Measurements from ENCODE around the gene RASSF3. TPM values are rescaled to one million over a fixed set of nuclear protein-coding genes. Genes with fewer than 3 reads are reported as not detected.
"Not testable (repeated sequence)": the region's sequence is repeated elsewhere in the genome, so short reads cannot be mapped to it uniquely, and the experiment has no call there.

RASSF3 gene
- total RNA-seq, 1 donor from 2014 or later: 90.6 TPM

DNA sequence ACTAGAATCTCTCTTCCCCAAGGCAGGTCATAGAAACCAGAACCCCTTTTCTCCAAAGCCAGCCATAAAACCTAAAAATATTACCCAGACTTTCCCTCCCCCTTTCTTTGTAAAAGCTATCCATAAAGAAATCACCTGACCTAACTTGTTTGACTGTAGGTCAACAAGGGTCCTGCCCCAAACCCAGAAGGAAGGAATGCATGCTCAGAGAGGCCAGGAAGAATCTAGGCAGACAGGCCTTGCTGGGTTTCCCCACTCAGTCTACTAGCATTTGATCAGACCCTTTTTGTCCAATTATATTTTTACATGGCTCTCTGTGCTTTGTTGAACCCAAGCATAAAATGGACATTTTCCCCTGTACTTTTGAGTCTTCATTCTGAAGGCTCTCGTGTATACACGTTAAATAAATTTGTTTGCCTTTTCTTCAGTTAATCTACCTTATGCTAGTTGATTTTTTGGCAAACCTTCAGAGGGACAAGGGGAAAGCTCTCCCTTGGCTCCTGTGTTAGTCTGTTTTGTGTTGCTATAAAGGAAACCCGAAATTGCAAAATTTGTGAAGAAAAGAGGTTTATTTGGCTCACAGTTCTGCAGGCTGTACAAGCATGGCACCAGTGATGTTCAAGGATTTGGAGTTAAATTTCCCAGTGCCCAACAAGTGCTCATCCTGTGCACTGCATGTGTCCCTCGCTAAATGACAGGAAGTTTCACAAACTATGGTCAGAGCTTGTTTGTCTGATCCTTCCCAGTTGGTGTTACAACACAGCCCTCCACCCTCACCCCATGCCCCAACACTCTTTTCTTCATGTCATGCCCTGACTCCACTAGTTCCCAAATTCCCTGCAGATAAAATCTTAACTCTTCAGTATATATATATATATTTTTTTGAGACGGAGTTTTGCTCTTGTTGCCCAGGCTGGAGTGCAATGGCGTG is 14.2 kb upstream of the RASSF3 start:
- DNase-seq (ENCODE audit: low spot score): no peak

DNA sequence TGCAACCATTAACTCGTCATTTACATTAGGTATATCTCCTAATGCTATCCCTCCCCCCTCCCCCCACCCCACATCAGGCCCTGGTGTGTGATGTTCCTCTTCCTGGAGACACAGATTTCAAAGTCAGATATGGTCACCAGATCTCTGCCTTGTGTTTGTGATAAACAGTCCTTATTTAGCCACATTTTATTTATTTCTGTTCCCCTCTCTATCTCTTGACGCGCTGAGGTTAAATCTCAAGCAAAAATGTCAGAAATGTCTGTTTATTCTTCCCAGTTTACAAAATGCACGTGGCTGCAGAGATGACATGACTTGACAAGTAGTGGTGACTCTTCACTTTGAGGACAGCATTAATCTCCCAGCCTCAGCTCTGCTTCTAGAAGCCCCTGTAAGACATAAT is 11.5 kb upstream of the RASSF3 start:
- no peak for DNase-seq (ENCODE audit: low spot score)

DNA sequence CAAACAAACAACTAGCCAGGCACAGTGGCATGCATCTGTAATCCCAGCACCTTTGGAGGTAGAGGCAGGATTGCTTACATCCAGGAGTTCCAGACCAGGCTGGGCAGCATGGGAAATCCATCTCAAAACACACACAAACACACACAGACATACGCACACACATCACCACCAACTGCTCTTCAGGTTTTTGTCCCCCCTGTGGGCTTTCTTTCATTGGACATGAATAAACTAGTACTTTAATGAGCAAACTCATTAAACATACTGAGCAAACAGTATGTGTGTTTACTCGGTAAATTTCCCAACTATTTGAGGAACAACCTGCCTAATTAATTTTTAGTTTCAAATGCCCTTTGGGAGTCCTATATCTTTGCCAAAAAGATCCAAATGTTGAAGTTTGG is 10.1 kb upstream of the RASSF3 start:
- no peak for DNase-seq (ENCODE audit: low spot score)

DNA sequence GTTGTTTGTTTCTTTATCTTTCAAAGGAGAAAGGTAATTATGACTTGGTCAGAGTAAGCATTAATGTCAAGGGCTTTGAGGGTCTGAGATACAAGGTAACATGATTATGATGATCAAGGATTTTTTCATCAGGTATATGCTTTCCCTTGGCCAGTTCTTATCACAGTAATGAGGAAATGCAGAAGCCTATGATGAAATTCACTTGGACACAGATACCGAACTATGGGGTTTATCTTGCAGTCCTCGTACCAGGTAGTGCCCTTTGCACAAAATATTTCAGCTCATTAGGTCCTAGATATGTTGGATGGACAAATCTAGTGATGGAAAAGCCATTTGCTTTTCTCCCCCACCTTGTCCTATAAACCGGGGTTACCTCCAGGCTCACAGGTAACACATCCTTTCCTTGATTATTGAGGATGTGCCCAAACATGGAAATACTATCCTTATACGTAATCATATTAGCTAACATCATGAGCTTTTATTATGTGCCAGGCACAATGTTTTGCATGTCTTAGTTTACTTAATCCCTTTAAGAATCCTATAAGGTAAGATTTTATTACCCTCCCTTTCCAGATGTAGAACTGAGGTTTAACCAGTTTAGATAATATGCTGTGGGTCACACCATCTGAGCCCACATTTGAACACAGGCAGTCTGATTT is 7.0 kb upstream of the RASSF3 start:
- DNase-seq (ENCODE audit: low spot score): no peak

DNA sequence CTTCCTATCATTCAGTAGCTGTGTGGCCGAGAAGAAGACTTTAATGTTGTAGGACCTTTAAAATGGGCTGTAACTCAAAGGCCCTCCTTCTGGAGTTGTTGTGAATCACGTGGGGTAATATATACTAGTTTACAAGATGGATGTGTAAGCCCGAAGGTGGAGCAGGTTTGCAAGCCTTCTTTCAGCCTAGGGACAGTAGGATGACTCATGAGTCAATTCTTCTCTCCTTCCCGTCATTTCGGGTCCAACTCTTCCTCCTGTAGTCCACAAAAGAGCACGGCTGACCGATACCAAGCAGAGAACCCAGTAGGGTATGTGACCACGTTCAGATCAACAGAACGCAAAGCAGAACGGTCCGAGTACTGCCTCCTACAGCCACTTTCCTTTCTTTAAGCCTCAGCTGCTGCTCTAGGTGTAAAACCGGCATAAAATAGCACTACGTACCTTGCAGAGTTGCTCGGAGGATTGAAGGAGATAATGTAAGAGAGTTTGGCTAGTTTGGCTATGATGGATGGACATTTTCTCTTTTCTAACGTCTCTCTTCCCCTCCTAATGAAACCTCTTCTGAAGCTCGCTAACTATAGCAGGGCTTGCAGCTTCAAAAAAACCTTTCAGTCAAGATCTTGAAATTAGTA is 1.3 kb upstream of the RASSF3 start:
- no peak for DNase-seq (ENCODE audit: low spot score)

DNA sequence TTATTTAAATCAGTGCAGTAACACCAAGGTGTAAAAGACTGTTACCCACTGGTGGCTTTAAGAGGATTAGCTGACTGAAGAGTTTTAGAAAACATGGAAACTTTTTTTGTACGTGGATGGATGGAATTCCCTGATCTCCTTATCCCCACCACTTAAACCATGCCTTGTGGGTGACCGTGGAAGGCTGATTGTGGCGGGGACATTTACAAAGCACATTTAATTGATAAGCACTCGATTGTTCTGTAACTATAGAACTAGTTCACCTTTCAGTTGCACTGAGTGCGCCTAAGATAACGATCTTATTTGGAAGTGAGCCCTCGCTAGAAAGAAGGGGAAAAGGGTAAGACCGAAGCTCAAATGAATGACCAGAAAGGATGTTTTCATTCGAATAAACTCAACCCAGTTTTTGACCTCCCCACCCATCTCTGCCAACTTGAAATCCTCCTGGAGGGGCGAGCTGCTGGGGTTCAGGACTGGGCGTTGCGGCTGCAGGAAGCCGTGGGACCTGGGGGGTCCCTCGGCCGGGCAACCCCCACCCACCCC is 688 bp upstream of the RASSF3 start:
- DNase-seq (ENCODE audit: low spot score): no peak

DNA sequence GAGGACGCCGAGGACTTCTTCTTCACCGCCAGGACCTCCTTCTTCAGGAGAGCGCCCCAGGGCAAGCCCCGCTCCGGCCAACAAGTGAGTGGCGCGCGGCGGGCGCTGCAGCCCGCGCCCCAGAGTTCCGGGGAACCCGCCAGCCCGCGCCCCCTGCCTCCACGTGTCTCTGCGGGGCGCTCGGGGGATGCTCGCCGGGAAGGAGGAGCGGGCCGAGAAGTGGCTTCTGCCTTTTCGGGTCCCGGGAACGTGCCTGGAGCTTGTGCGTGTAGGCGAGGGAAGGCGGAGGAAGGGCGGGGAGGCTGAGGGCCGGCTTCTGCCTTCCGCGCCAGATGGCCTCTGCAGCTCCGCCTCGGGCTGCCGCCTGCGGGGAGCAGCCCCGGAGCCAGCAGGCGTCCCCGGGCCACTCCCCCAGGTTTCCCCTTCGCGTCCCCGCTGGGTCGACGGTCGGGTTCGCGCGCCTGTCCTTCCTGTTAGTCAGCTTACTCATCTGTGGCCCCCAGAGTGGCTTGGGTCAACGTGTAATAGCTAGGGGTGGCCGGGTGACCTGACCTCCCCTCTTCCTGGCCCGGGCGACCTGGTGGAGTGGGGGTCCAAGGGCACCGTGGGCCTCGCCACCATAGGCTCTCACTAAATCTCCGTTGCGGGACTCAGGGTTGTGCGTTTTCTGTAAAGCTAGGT is 505 bp downstream of the RASSF3 start:
- peak; percentile 91 for DNase-seq (ENCODE audit: low spot score)

DNA sequence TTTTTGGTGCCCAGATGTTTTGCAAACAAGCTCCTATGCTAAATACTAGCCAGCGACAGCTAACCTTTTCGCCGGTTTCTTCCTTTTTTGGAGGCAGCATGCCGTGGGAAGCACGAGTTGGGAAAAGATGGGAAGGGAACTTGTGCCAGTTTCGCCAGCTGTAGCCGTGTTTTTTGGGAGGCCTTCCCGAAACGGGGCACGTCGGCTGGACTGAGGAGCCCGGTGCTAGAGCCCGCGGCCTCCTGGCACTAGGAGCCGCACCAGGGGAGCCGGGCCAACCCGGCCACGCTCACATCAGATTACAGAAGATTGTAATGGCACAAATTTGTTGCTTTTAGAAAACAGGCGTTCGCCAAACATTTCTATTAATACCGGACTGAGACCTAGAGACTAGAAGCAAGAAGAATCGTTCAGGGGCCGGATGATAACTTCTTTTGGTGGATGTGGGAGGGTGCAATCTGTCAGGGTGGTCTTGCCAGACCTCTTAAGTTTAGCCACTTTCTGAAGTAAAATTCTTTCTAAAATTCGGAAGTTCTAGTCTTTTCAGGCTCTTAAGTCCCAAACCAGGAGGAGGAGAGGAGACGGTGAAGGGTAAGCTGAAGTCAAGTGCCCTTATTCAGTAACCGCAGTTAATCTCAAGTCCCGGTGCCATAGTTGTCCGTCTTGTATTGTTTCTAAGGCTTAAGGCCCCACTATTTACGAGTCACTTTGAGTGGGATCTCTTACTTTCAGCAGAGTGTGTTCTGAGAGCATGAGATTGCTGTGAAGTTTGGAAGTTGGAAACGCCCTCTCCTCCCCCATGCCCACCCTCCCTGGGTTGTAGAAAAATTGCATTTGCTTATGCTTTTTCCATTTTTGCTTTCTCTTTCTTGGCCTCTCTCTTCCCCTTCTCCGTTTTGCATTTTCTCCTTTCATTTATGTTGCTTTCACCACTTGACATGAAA is 1.3 kb downstream of the RASSF3 start:
- no peak for DNase-seq (ENCODE audit: low spot score)

DNA sequence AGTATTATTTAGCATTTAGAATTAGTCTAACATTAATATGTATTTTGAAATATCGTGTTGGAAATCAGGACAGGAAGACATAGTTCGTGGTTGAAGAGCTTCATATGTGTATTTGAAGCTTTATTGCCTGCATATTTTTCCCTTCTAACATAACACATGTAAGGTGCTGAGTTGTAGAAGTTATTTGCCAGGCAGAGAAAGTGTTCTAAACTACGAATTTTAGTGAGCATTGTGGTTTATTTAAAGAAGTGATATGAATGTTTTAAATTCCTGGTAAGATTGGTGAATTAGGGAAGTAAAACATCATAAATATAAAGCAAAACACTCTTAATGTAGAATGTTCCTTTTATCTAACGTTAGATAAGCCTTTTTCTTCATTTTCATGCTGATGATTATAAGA is 2.5 kb downstream of the RASSF3 start:
- DNase-seq (ENCODE audit: low spot score): no peak

DNA sequence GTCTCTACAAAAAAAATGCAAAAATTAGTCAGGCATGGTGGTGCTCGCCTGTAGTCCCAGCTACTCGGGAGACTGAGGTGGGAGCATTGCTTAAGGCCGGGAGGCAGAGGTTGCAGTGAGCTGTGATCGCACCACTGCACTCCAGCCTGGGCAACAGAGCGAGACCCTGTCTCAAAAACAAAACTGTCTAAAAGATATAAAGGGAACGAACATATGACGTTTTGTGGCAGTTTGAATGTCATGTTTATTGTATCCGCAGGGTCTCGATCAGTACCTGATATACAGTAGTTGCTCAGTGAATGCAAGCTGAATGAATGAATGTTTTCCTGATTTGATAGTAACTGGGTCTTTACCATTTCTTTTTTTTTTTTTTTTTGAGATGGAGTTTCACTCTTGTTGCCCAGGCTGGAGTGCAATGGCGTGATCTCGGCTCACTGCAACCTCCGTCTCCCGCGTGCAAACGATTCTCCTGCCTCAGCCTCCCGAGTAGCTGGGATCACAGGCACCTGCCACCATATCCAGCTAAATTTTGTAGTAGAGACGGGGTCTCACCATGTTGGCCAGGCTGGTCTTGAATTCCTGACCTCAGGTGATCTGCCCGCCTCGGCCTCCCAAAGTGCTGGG is 3.6 kb downstream of the RASSF3 start:
- not testable (repeated sequence) for DNase-seq (ENCODE audit: low spot score)

DNA sequence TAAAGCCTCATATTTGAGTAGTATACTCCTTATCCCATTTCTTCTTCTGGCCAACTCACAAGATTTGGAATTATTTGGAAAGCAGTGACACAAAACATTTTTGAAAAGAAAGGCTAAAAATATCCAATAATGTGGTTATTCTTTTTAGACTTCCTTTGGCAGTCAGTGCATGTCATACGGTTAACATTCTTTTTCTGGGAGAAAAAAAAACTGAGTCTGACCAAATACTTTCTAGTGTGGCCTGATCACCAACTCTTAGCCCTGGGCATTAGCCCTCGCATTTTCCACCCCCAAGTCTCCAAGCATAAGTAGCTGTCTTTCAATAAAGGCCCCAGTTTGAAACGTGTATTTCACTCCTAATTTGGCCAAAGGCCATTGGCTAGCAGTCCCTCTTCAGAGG is 5.9 kb downstream of the RASSF3 start:
- DNase-seq (ENCODE audit: low spot score): no peak

DNA sequence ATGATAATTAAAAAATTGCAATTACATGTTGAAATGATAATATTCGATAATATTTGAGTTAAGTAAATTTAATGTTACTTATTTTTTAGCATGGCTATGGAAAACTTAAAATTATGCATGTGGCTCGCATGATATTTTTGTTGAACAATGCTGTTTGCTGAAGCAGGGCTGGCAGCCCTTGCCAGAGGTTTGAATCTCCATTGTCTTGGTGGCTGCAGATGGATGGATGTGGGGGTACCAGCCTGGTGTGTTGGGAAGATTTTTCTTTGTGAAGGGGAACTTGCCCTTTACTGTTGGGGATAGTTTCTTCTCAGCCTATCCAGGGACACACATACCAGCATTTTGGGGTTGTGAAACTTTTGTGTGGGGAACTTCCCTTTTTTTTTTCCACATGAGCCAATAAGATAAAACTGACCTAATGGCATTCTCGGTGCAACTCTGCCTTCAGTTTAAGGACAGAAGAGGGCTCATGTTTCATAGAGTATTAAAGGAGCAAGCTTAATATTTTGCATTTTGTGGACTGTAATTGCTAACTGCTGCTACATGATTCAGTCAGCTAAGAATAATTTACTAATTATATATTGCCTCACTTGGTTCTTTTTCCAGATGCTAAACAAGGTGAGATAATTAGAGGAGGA is 8.8 kb downstream of the RASSF3 start:
- DNase-seq (ENCODE audit: low spot score): no peak

DNA sequence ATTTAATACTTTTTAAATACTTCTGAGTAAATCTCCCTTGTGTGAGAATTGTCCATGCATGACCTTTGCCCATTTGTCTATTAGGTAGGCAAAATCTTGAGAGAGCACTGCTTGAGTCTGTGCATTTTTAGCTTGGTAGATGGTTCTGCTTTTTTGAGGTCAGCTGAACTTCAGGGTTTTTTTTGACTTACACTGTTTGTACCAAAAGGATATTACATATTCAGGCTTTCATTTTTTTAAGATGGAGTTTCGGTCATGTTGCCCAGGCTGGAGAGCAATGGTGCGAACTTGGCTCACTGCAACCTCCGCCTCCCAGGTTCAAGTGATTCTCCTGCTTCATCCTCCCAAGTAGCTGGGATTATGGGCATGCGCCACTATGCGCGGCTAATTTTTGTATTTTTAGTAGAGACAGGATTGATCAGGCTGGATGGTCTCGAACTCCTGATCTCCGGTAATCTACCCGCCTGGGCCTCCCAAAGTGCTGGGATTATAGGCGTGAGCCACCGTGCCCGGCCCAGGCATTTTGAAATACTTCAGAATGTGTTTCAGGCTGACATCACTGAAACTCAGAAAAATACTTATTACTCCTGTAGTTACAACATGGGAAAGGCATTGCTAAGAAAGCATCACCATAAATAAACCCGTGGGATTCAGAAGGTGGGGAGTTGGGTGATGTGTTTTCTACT is 11.1 kb downstream of the RASSF3 start:
- DNase-seq (ENCODE audit: low spot score): no peak

DNA sequence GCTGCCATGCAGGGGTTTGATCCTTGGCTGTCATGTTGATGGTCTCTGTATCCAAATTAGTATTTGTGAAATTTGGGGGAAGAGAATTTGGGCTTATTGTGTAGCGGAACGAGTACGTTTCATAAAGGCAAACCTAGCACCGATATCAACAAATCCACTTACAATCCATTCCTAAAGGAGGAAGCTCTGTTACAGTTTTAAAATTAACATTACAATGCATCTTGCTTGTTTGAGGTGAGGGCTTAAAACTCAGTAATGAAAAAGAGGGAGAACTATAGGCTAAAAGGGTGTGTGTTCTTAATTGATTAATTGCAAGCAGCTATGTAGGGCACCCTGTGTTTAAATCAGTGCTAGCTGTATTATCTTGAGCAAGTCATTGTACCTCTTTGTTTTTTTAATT is 13.7 kb downstream of the RASSF3 start:
- no peak for DNase-seq (ENCODE audit: low spot score)

DNA sequence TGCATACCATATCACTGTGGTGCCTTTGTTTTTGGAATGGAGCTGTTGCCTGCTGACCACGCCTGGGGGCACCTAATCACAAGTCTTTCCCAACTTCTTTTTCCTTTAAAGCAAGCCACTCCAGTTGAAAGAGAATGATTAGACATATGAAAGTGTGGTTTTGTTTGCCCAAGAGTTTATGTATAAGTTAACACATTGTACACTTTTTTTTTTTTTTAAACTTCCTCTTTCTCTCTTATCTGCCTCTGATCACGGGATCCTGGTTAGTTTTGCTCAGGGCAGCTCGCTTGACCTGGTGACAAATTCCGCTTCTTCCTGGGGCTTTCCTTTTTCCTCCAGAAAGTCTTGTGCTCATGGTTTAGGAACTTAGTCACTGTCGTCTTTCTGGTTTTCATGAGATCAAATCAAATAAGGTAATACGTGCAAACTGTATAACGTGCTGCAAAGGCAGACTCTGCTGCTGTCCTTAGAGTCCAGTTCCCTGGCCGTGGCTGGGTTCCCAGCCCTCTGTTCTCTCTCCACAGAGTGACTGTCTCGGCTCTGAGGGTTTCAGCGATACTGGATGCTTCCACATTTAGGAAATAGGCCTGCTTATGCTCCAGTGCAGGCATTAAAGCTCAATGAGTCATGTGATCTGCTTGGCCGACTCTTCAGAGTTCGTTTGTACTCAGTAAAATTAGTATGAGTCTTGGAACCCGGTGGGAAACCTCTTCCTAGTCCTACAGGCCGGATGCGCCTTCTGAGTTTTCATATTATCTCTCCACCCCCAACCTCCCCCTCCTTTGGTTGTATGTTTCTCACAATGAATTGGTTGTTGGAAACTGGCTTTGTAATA is 15.2 kb downstream of the RASSF3 start:
- DNase-seq (ENCODE audit: low spot score): no peak

DNA sequence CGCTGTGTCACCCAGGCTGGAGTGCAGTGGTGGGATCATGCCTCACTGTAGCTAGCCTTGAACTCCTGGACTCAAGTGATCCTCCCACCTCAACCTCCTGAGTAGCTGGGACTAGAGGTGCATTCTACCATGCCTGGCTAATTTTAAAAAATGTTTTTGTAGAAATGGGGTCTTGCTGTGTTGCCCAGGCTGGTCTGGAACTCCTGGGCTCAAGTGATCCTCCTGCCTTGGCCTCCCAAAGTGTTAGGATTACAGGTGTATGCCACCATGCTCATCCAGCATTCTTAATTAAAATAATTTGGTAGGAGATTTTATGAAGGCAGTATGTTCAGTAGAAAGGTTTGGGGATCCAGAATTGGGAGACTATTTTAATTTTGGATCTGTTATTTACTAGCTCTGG is 16.3 kb downstream of the RASSF3 start:
- DNase-seq (ENCODE audit: low spot score): not testable (repeated sequence)

DNA sequence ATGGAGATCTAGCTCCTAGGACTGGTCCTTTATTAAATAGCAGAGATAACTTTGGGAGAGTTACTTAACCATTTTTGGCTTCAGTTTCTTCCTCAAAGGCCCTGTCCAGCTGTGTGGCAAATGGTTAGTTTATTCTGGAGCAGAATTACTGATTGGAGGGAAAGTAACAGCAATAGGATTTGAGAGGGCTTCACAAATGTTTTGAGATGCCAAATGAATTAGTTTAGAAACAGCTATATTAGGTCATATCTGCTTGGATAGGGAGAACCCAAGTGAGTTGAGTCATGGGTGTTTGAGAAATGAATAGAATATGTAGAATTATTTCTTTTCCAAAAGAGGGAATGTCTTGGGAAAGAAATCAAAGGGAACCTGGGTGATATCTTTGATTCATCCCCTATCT is 17.5 kb downstream of the RASSF3 start:
- no peak for DNase-seq (ENCODE audit: low spot score)

DNA sequence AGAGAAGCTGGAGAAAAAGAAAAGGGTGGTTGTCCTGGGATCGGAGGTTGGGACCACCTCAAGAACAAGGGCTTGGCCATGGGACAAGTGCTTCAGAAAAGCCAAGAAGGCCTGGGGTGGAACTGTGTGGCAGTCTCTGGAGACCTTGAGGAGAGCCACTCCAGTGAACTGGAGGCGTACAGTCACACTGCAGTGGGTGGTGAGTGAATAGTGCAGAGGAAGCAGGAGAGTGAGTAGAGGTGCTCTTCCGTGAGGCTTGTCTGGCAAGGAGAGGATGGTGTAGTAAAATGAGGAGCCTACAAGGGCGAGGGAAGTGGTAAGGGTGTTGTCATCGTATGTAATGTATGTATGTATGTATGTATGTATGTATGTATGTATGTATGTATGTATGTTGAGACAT is 20.9 kb downstream of the RASSF3 start:
- DNase-seq (ENCODE audit: low spot score): no peak

Measured in mesenteric fat pad (tissue), 1 donor.